ENCODE measurements around the gene DMD.

DMD gene

GRCh38 chrX:32873786-32874185 is 337.6 kb downstream of the DMD start:
- no peaks in the 10 kb centered on the region for H3K4me1 ChIP-seq (ENCODE audit: control extremely low read depth in 1 of 4, control insufficient read depth in 4 of 4, insufficient read depth in 4 of 4, low read length in 3 of 4)
- POLR2A ChIA-PET, result no interaction called here
- no peaks in the 10 kb centered on the region for H3K36me3 ChIP-seq (ENCODE audit: control insufficient read depth in 4 of 4, insufficient read depth in 4 of 4, low read length in 3 of 4)
- CTCF ChIA-PET, result no interaction called here
- no peak overlapping the region for H3K4me3 ChIP-seq (ENCODE audit: control insufficient read depth in 1 of 7, extremely low read depth in 1 of 7, insufficient read depth in 4 of 7, low read depth in 2 of 7, low read length in 6 of 7)
- H3K9me3 ChIP-seq (ENCODE audit: control extremely low read depth in 1 of 5, control insufficient read depth in 4 of 5, insufficient read depth in 2 of 5, low read depth in 1 of 5, low read length in 4 of 5), result no peaks in the 10 kb centered on the region
- no peaks in the 10 kb centered on the region for H3K27me3 ChIP-seq (replicated peaks in 2 of 5; ENCODE audit: control insufficient read depth in 4 of 5, insufficient read depth in 5 of 5, low read length in 4 of 5)
- 95% methylated on average over 2 of the region's 2 CpGs for WGBS (ENCODE audit: insufficient coverage)
- DNase-seq, result no peak
- no peak overlapping the region for H3K27ac ChIP-seq (ENCODE audit: insufficient read depth in 1 of 2, low read depth in 1 of 2, low read length in 2 of 2, poor library complexity in 1 of 2, severe bottlenecking in 2 of 2)

- CTCF ChIA-PET, result no interaction called here
- H3K4me3 ChIP-seq (ENCODE audit: control insufficient read depth in 1 of 7, extremely low read depth in 1 of 7, insufficient read depth in 4 of 7, low read depth in 2 of 7, low read length in 6 of 7), result no peak overlapping the region
- DNase-seq, result no peak
- WGBS (ENCODE audit: insufficient coverage), result 96% methylated on average over 2 of the region's 3 CpGs
- POLR2A ChIA-PET, result no interaction called here
- H3K27ac ChIP-seq (ENCODE audit: insufficient read depth in 1 of 2, low read depth in 1 of 2, low read length in 2 of 2, poor library complexity in 1 of 2, severe bottlenecking in 2 of 2), result no peak overlapping the region
- H3K9me3 ChIP-seq (ENCODE audit: control extremely low read depth in 1 of 5, control insufficient read depth in 4 of 5, insufficient read depth in 2 of 5, low read depth in 1 of 5, low read length in 4 of 5), result no peaks in the 10 kb centered on the region
- H3K4me1 ChIP-seq (ENCODE audit: control extremely low read depth in 1 of 4, control insufficient read depth in 4 of 4, insufficient read depth in 4 of 4, low read length in 3 of 4), result no peaks in the 10 kb centered on the region
- no peaks in the 10 kb centered on the region for H3K27me3 ChIP-seq (replicated peaks in 2 of 5; ENCODE audit: control insufficient read depth in 4 of 5, insufficient read depth in 5 of 5, low read length in 4 of 5)
- no peaks in the 10 kb centered on the region for H3K36me3 ChIP-seq (ENCODE audit: control insufficient read depth in 4 of 4, insufficient read depth in 4 of 4, low read length in 3 of 4)
Observed at GRCh38 chrX:32871636-32872035, 339.7 kb downstream of the DMD start.

- CTCF ChIA-PET, result no interaction called here
- no peaks in the 10 kb centered on the region for H3K27me3 ChIP-seq (replicated peaks in 2 of 5; ENCODE audit: control insufficient read depth in 4 of 5, insufficient read depth in 5 of 5, low read length in 4 of 5)
Observed at GRCh38 chrX:32868524-32868895, 342.8 kb downstream of the DMD start.

GRCh38 chrX:32867781-32868523 is 343.4 kb downstream of the DMD start:
- no peak overlapping the region for H3K4me3 ChIP-seq (ENCODE audit: control insufficient read depth in 1 of 7, extremely low read depth in 1 of 7, insufficient read depth in 4 of 7, low read depth in 2 of 7, low read length in 6 of 7)
- DNase-seq, result no peak
- no peaks in the 10 kb centered on the region for H3K27me3 ChIP-seq (replicated peaks in 2 of 5; ENCODE audit: control insufficient read depth in 4 of 5, insufficient read depth in 5 of 5, low read length in 4 of 5)
- H3K9me3 ChIP-seq (ENCODE audit: control extremely low read depth in 1 of 5, control insufficient read depth in 4 of 5, insufficient read depth in 2 of 5, low read depth in 1 of 5, low read length in 4 of 5), result no peaks in the 10 kb centered on the region
- H3K4me1 ChIP-seq (ENCODE audit: control extremely low read depth in 1 of 4, control insufficient read depth in 4 of 4, insufficient read depth in 4 of 4, low read length in 3 of 4), result no peaks in the 10 kb centered on the region
- 86% methylated on average over 13 of the region's 17 CpGs for WGBS (ENCODE audit: insufficient coverage)
- H3K27ac ChIP-seq (ENCODE audit: insufficient read depth in 1 of 2, low read depth in 1 of 2, low read length in 2 of 2, poor library complexity in 1 of 2, severe bottlenecking in 2 of 2), result no peak overlapping the region
- H3K36me3 ChIP-seq (ENCODE audit: control insufficient read depth in 4 of 4, insufficient read depth in 4 of 4, low read length in 3 of 4), result no peaks in the 10 kb centered on the region
- ChIA-PET POLR2A (no interaction called here), CTCF (no interaction called here)

More at GRCh38 chrX:32868524-32868895, 342.8 kb downstream of the DMD start:
- Histone ChIP-seq H3K9me3 (ENCODE audit: control extremely low read depth in 1 of 5, control insufficient read depth in 4 of 5, insufficient read depth in 2 of 5, low read depth in 1 of 5, low read length in 4 of 5) (no peaks in the 10 kb centered on the region), H3K4me3 (ENCODE audit: control insufficient read depth in 1 of 7, extremely low read depth in 1 of 7, insufficient read depth in 4 of 7, low read depth in 2 of 7, low read length in 6 of 7) (no peak overlapping the region), H3K36me3 (ENCODE audit: control insufficient read depth in 4 of 4, insufficient read depth in 4 of 4, low read length in 3 of 4) (no peaks in the 10 kb centered on the region), H3K4me1 (ENCODE audit: control extremely low read depth in 1 of 4, control insufficient read depth in 4 of 4, insufficient read depth in 4 of 4, low read length in 3 of 4) (no peaks in the 10 kb centered on the region), H3K27ac (ENCODE audit: insufficient read depth in 1 of 2, low read depth in 1 of 2, low read length in 2 of 2, poor library complexity in 1 of 2, severe bottlenecking in 2 of 2) (no peak overlapping the region)
- 78% methylated on average over 4 of the region's 6 CpGs for WGBS (ENCODE audit: insufficient coverage)
- POLR2A ChIA-PET, result no interaction called here
- no peak for DNase-seq

GRCh38 chrX:32852203-32852602 is 359.1 kb downstream of the DMD start:
- Histone ChIP-seq H3K9me3 (ENCODE audit: control extremely low read depth in 1 of 5, control insufficient read depth in 4 of 5, insufficient read depth in 2 of 5, low read depth in 1 of 5, low read length in 4 of 5) (peaks cover 0 to 1% (median 0%) of the 10 kb centered on the region in 5 experiments), H3K4me3 (ENCODE audit: control insufficient read depth in 1 of 7, extremely low read depth in 1 of 7, insufficient read depth in 4 of 7, low read depth in 2 of 7, low read length in 6 of 7) (no peak overlapping the region), H3K4me1 (ENCODE audit: control extremely low read depth in 1 of 4, control insufficient read depth in 4 of 4, insufficient read depth in 4 of 4, low read length in 3 of 4) (no peaks in the 10 kb centered on the region), H3K36me3 (ENCODE audit: control insufficient read depth in 4 of 4, insufficient read depth in 4 of 4, low read length in 3 of 4) (no peaks in the 10 kb centered on the region), H3K27ac (ENCODE audit: insufficient read depth in 1 of 2, low read depth in 1 of 2, low read length in 2 of 2, poor library complexity in 1 of 2, severe bottlenecking in 2 of 2) (no peak overlapping the region), H3K27me3 (replicated peaks in 2 of 5; ENCODE audit: control insufficient read depth in 4 of 5, insufficient read depth in 5 of 5, low read length in 4 of 5) (no peaks in the 10 kb centered on the region)
- no peak for DNase-seq
- CTCF ChIA-PET, result no interaction called here
- POLR2A ChIA-PET, result no interaction called here
- 14% methylated on average over 1 of the region's 1 CpG for WGBS (ENCODE audit: insufficient coverage)

- H3K36me3 ChIP-seq (ENCODE audit: control insufficient read depth in 4 of 4, insufficient read depth in 4 of 4, low read length in 3 of 4), result no peaks in the 10 kb centered on the region
- 93% methylated on average over 5 of the region's 5 CpGs for WGBS (ENCODE audit: insufficient coverage)
- POLR2A ChIA-PET, result no interaction called here
Observed at GRCh38 chrX:32851556-32851955, 359.8 kb downstream of the DMD start.

GRCh38 chrX:32847921-32848320 is 363.4 kb downstream of the DMD start:
- Histone ChIP-seq H3K4me1 (ENCODE audit: control extremely low read depth in 1 of 4, control insufficient read depth in 4 of 4, insufficient read depth in 4 of 4, low read length in 3 of 4) (no peaks in the 10 kb centered on the region), H3K27ac (ENCODE audit: insufficient read depth in 1 of 2, low read depth in 1 of 2, low read length in 2 of 2, poor library complexity in 1 of 2, severe bottlenecking in 2 of 2) (no peak overlapping the region), H3K4me3 (ENCODE audit: control insufficient read depth in 1 of 7, extremely low read depth in 1 of 7, insufficient read depth in 4 of 7, low read depth in 2 of 7, low read length in 6 of 7) (no peak overlapping the region), H3K36me3 (ENCODE audit: control insufficient read depth in 4 of 4, insufficient read depth in 4 of 4, low read length in 3 of 4) (no peaks in the 10 kb centered on the region), H3K27me3 (replicated peaks in 2 of 5; ENCODE audit: control insufficient read depth in 4 of 5, insufficient read depth in 5 of 5, low read length in 4 of 5) (no peaks in the 10 kb centered on the region), H3K9me3 (ENCODE audit: control extremely low read depth in 1 of 5, control insufficient read depth in 4 of 5, insufficient read depth in 2 of 5, low read depth in 1 of 5, low read length in 4 of 5) (no peaks in the 10 kb centered on the region)
- POLR2A ChIA-PET, result no interaction called here
- CTCF ChIA-PET, result no interaction called here
- no peak for DNase-seq
- 94% methylated on average over 2 of the region's 5 CpGs for WGBS (ENCODE audit: insufficient coverage)

More at GRCh38 chrX:32851556-32851955, 359.8 kb downstream of the DMD start:
- CTCF ChIA-PET, result no interaction called here
- Histone ChIP-seq H3K27me3 (replicated peaks in 2 of 5; ENCODE audit: control insufficient read depth in 4 of 5, insufficient read depth in 5 of 5, low read length in 4 of 5) (no peaks in the 10 kb centered on the region), H3K27ac (ENCODE audit: insufficient read depth in 1 of 2, low read depth in 1 of 2, low read length in 2 of 2, poor library complexity in 1 of 2, severe bottlenecking in 2 of 2) (no peak overlapping the region), H3K4me1 (ENCODE audit: control extremely low read depth in 1 of 4, control insufficient read depth in 4 of 4, insufficient read depth in 4 of 4, low read length in 3 of 4) (no peaks in the 10 kb centered on the region), H3K4me3 (ENCODE audit: control insufficient read depth in 1 of 7, extremely low read depth in 1 of 7, insufficient read depth in 4 of 7, low read depth in 2 of 7, low read length in 6 of 7) (no peak overlapping the region), H3K9me3 (ENCODE audit: control extremely low read depth in 1 of 5, control insufficient read depth in 4 of 5, insufficient read depth in 2 of 5, low read depth in 1 of 5, low read length in 4 of 5) (peaks cover 0 to 1% (median 0%) of the 10 kb centered on the region in 5 experiments)
- no peak for DNase-seq
